GM18907 (cell line): ENCODE measurements around the gene LIN7C.
"Not testable (repeated sequence)": the region's sequence is repeated elsewhere in the genome, so short reads cannot be mapped to it uniquely, and the experiment has no call there.

Experiments used
- ATAC-seq: cut with Tn5 transposase; IDR thresholded peaks from one replicate; pipeline ENCODE4 v1.9.1; 2021; ENCODE audit warnings: mild to moderate bottlenecking, moderate library complexity; ENCODE audit not compliant: unreplicated experiment

LIN7C gene

DNA sequence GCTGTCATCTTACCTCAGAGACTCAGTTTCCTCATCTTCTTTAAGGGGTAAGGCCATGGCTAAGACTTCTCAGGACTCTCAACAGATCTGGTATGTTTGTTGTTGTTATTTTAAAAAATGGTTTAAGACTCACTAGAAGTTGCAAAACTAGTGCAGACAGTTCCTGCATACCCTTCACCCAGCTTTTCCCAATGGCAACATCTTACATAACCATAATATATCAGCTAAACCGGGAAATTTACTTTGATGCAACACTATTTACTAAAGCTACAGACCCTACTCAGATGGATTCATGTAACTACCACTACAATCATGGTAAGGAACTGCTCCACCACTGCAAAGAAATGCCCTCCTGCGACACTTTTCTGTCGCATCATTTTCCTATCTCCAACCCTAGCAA lies 54.4 kb downstream of the LIN7C start:
- ATAC-seq, result no peak

DNA sequence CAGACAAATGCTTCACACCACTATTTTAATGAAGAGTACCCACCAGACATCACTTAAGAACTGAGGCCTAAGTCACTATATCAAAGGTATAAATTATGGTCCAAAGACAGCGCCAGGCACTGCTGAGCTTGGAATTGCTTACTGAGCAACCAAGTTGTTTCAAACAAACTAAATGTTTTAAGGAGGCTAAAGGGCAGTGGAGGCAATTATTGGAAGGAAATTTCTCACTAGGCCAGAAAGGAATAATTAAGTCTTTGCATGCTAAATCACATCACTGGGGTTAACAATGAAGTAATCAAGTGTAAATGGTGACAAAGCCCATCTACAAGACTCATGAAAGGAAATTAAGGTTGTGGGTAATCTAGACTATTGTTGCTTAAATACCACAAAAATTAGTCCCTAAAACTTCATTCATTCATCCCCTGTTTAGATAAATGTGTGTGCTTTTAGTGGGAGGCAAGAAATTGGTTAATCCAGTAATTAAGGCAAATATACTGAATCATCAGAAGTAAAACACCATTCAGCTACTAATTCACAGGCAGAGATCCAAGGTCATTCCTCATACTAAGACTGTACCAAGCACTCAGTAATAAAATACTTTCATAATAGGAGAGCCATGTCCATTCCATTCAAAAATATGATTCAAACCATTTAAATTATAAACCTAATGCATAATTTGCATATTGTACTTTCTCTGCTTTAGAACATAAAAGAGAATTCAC lies 55.2 kb downstream of the LIN7C start:
- ATAC-seq, result no peak

DNA sequence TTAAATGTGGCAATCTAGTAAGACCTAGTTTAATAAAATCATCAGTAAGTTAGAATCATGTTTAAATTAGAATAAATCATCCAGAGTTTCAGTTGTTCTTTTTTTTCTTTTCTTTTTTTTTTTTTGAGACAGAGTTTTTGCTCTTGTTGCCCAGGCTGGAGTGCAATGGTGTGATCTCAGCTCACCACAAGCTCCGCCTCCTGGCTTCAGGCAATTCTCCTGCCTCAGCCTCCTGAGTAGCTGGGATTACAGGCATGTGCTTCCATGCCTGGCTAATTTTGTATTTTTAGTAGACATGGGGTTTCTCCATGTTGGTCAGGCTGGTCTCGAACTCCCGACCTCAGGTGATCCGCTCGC lies 58.4 kb downstream of the LIN7C start:
- not testable (repeated sequence) for ATAC-seq

DNA sequence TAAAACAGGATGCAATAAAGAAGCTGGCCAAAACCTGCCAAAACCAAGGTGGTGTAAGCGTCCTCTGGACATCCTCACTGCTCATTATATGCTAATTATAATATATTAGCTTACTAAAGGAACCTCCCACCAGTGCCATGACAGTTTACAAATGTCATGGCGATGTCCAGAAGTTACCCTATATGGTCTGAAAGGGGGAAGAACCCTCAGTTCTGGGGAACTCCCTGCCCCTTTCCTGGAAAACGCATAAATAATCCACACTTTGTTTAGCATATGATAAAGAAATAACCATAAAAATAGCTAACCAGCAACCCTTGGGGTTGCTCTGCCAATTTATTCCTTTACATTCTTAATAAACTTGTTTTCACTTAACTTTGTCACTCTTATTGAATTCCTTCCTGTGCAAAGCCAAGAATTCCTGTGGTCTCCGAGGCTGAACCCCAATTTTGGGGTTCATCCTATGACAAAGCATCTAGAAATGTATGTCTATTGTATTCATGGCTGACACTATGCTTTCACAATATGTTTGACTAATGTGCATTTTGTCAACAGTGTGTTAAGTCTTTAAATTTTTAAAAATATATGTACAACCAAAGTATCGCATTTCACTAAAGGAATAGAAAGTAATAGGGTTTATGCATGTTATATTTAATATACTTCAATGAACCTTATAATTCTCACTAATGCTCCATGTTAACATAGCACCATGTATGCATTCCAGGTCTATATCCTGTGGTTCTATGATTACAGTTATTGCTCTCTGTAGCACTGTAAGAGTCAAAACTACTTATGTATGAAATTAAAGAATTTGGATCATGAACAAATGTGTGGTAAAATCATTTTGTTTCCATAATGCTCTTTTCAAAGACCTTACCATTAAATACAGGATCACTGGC lies 59.0 kb downstream of the LIN7C start:
- ATAC-seq, result no peak

DNA sequence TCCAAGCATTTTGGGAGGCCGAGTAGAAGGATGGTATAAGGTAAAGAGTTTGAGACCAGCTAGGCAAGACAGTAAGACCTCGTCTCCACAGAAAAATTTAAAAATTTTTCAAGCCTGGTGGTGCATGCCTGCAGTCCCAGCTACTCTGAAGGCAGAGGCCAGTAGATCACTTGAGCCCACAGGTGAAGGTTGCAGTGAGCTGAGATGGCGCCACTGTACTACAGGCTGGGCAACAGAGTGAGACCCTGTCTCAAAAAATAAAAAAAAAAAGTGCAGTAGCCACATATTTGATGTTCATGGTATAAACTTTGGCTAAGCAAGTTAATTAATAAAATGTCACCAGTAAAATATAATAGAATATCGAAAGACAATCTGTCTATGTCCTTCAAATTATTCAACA lies 60.9 kb downstream of the LIN7C start:
- no peak for ATAC-seq

DNA sequence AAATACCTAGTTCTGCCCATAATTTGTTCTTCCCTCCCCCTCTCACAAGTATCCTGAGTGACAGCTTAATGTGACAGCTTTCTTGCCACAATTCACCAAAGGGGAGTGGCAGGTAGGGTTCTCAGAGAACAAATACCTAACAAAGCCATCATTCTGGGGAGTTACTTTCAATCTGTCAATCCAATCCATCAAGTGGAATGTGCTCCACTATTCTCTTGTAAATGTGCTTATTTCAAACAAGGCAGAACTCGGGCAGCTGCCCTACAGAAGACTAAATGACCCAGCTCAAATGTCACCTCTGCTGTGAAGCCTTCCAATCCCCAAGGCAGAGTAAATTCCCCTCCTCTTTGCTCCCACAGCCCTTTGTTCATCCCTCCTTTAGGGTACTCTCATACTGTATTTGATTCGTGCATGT lies 61.8 kb downstream of the LIN7C start:
- no peak for ATAC-seq
